Neuron (in vitro differentiated cells): ENCODE results near the gene ADSS1.

ENCODE experiments used
- H2AFZ ChIP-seq: one replicate; pipeline ENCODE4 v1.6.1; 2013; ENCODE audit warnings: low read depth, mild to moderate bottlenecking, inconsistent platforms, low read length, moderate library complexity
- H3K27me3 ChIP-seq: one replicate; pipeline ENCODE4 v1.6.1; 2013; ENCODE audit warnings: low read length; ENCODE audit not compliant: insufficient read depth
- H3K36me3 ChIP-seq: one replicate; pipeline ENCODE4 v1.6.1; 2013; ENCODE audit warnings: low read length; ENCODE audit not compliant: insufficient read depth
- H3K4me1 ChIP-seq: one replicate; pipeline ENCODE4 v1.6.1; 2013; ENCODE audit warnings: low read length; ENCODE audit not compliant: insufficient read depth
- H3K4me3 ChIP-seq: 2 replicates; pipeline ENCODE4 v1.5.1; 2013; ENCODE audit warnings: mild to moderate bottlenecking, low read length, moderate library complexity
- H3K9me3 ChIP-seq: one replicate; pipeline ENCODE4 v1.6.1; 2013; ENCODE audit warnings: low read length

The ADSS1 gene

DNA sequence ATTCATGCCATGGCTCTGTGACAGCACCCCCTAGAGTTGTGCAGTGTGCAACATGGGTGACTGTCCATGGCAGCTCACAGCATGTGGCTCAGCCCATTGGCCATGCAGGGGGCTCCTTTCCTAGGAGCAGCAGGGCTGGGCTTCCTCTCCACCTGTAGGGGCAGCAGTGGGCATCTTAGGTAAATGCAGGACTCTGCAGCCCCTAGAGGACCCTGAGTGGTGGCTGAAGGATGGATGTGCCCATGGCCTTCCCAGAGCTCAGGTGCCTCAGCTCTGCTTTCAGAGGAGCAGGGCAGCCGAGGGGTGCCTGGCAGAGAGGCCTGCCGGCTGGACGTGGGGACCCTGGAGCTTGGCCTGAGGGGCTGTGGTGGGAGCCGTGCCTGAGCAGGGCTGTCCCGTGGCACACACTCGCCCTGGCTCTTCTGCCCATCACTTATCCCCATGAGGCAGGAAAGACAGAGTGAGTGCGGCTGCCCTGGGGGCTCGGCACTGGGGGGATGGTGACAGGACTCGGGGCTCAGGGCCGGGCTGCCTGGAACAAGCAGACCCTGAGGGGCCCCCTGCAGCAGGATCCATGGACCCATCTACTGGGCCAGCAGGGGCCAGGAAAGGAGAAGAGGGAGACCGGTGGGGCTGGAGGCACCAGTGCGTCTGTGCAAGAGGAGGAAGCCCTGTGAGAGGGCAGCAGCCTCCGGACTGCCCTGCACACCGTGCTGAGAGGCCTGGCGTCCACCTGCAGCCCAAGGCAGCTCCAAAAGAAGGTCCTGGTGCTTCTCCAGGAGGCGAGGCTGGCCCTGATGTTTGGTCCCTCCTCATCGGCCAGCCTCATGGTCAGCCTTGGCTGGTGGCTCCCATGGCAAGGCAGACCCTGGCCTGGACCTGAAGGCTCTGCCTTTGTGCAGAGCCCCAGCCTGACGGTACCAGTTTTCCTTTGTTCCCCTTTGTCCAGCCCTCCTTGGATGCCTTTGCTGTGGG lies 7.6 kb downstream of the ADSS1 start:
- Histone ChIP-seq H3K4me1 (no peaks in the 10 kb centered on the region), H2AFZ (no peak overlapping the region), H3K27me3 (no peaks in the 10 kb centered on the region), H3K9me3 (no peaks in the 10 kb centered on the region), H3K4me3 (no peak overlapping the region), H3K36me3 (no peaks in the 10 kb centered on the region)

GRCh38 chr14:104732355-104732804 lies 8.4 kb downstream of the ADSS1 start:
- no peak overlapping the region for H2AFZ ChIP-seq
- H3K36me3 ChIP-seq: no peaks in the 10 kb centered on the region
- H3K9me3 ChIP-seq: no peaks in the 10 kb centered on the region
- H3K27me3 ChIP-seq: no peaks in the 10 kb centered on the region
- H3K4me1 ChIP-seq: no peaks in the 10 kb centered on the region
- H3K4me3 ChIP-seq: no peak overlapping the region

DNA sequence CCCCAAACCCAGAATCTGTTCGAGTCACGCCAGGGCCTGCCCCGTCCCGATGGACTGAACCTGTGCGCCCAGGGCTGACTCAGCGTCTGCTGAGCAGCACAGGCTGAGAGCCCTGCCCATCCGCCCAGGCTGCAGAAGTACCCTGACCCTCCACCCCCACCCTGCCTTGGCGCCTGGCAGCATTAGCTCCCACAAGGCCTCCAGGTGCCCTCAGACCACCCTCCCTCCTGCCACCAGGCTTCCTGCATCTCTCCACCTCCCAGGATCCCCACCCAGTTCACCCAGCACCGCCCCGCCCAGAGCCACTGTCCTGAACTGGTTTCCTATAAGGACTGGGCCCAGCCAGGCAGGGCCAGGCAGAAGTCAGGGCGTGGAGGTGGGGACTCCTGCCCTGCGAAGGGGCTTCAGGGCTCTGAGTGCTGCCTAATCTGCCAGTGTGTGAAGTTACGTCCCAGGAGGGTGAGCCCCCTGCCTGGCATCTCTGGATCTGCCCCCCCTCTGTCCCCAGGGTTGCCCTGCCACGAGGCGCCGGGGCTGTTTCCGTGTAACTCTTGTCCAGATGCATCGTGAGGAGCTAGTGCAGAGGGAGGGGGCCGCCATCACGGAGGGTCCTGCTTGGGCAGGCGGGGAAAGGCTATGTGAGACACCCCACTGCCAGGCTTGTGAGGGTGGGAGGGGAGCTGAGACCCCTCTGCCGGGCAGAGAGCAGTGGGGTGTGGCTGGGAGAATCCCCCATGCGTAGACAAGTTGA lies 9.1 kb downstream of the ADSS1 start:
- H3K36me3 ChIP-seq: no peaks in the 10 kb centered on the region
- H3K4me1 ChIP-seq: no peaks in the 10 kb centered on the region
- no peak overlapping the region for H2AFZ ChIP-seq
- H3K9me3 ChIP-seq: no peaks in the 10 kb centered on the region
- H3K4me3 ChIP-seq: no peak overlapping the region
- no peaks in the 10 kb centered on the region for H3K27me3 ChIP-seq

- no peak overlapping the region for H2AFZ ChIP-seq
- H3K27me3 ChIP-seq: no peaks in the 10 kb centered on the region
- no peak overlapping the region for H3K4me3 ChIP-seq
- H3K4me1 ChIP-seq: no peaks in the 10 kb centered on the region
- H3K36me3 ChIP-seq: no peaks in the 10 kb centered on the region
- no peaks in the 10 kb centered on the region for H3K9me3 ChIP-seq
Measured at GRCh38 chr14:104734051-104734587, 10.1 kb downstream of the ADSS1 start.

GRCh38 chr14:104734601-104734990 lies 10.6 kb downstream of the ADSS1 start:
- Histone ChIP-seq H3K4me1 (no peaks in the 10 kb centered on the region), H3K9me3 (no peaks in the 10 kb centered on the region), H3K4me3 (no peak overlapping the region), H2AFZ (no peak overlapping the region), H3K36me3 (no peaks in the 10 kb centered on the region), H3K27me3 (no peaks in the 10 kb centered on the region)

DNA sequence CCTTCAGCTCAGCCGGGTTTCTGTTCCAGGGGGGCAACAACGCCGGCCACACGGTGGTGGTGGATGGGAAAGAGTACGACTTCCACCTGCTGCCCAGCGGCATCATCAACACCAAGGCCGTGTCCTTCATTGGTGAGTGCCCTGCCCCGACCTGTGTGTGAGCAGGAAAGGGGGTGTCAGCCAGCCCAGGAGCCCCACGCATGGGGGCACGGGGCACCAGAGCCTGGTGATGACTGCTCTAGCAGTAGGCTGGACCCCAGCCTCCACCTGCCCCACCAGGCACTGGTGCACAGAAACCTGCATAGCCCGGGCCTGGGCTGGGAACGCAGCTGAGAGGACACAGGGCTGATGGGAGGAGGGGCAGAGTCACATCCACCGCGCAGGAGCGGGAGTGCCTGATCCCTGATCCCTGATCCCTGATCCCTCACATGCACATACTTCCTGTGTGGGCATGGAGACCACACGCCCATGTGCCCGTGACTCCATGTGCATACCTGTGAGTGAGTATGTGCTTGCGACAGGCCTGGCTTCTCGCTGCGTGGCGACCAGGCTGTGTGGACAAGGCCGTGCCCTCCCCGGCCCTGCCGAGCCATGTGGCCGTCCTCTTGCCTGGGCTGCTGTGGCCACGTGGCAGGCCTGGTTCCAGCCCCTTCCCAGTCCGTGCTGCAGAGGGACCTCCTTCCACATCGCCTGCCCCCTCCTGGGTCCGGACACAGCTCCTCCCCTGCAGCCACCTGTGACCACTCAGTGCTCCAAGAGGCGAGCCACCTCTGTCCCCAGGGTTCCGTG lies 11.2 kb downstream of the ADSS1 start:
- H3K27me3 ChIP-seq: no peaks in the 10 kb centered on the region
- H3K36me3 ChIP-seq: peaks cover 2% of the 10 kb centered on the region
- no peaks in the 10 kb centered on the region for H3K9me3 ChIP-seq
- no peak overlapping the region for H3K4me3 ChIP-seq
- no peak overlapping the region for H2AFZ ChIP-seq
- no peaks in the 10 kb centered on the region for H3K4me1 ChIP-seq

GRCh38 chr14:104735830-104736642 lies 12.0 kb downstream of the ADSS1 start:
- Histone ChIP-seq H3K9me3 (no peaks in the 10 kb centered on the region), H3K27me3 (no peaks in the 10 kb centered on the region), H3K4me3 (no peak overlapping the region), H2AFZ (no peak overlapping the region), H3K4me1 (no peaks in the 10 kb centered on the region), H3K36me3 (peaks cover 3% of the 10 kb centered on the region)

- no peak overlapping the region for H3K4me3 ChIP-seq
Measured at GRCh38 chr14:104738375-104739019, 14.5 kb downstream of the ADSS1 start.

DNA sequence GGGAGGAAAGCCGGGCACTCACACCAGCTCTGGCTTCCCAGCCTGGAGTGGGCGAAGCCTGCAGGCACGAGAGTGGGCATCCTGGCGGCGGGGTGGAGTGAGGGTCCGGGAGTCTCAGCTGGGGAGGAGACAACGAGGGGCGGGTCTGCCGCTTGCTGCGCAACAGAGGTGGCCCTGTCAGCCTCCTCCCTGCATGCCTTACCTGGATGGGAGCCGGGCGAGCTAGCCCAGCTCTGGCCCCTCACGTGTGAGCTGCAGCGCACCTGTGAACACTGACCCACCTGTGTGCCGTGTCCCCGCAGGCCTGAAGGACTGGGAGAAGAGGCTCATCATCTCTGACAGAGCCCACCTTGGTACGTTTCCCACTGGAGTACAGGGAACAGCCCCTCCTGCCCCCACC lies 15.0 kb downstream of the ADSS1 start:
- Histone ChIP-seq H2AFZ (no peak overlapping the region), H3K27me3 (no peaks in the 10 kb centered on the region), H3K9me3 (no peaks in the 10 kb centered on the region), H3K4me3 (no peak overlapping the region), H3K4me1 (peaks cover under 1% of the 10 kb centered on the region), H3K36me3 (peaks cover 3% of the 10 kb centered on the region)

More at GRCh38 chr14:104738375-104739019, 14.5 kb downstream of the ADSS1 start:
- peaks cover 3% of the 10 kb centered on the region for H3K36me3 ChIP-seq
- no peaks in the 10 kb centered on the region for H3K9me3 ChIP-seq
- no peaks in the 10 kb centered on the region for H3K27me3 ChIP-seq
- H2AFZ ChIP-seq: no peak overlapping the region
- H3K4me1 ChIP-seq: no peaks in the 10 kb centered on the region

DNA sequence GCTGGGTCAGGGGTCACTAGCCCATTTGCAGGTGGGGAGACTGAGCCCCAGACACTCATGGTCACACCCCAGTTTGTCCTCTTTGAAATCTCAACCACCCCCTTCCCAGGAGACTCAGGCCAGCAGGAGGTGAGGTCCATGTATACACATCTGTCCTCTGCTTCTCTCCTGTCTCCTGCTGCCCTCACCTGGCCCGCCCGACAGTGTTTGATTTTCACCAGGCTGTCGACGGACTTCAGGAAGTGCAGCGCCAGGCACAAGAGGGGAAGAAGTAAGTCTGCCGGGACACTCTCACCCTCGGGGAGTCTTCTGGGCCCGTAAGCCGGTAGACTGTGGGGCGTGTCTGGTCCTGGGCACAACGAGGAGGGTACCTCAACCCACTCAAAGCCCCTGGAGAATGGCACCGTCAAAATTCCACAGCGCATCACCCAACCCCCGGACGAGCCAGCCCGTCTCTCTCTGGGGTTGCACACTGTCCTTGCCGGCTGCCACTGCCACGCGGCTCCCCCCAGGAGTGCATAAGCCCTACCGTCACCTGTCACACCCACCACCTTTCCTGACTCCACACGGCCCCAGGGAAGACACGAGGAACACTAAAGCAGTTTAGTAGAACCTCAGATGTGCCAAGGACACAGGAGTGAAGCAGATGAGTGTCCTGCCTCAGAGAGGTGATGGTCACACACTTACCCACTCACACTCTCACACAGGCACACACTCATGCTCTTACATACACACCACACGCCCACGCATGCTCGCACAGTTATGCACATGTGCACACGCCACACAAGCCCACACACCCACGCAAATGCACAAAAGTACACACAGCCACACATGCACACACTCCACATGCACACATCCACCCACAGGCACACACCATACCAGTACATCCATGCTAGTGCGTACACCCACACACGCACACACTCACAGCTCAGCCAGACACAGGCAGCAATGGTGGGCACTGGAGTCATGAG lies 15.8 kb downstream of the ADSS1 start:
- no peaks in the 10 kb centered on the region for H3K9me3 ChIP-seq
- H3K36me3 ChIP-seq: peaks cover 3% of the 10 kb centered on the region
- H3K27me3 ChIP-seq: no peaks in the 10 kb centered on the region
- no peak overlapping the region for H2AFZ ChIP-seq
- H3K4me3 ChIP-seq: no peak overlapping the region
- H3K4me1 ChIP-seq: peaks cover 9% of the 10 kb centered on the region
